GM21390 (cell line): ENCODE measurements around the gene RFWD3.
"Not testable (repeated sequence)": the region's sequence is repeated elsewhere in the genome, so short reads cannot be mapped to it uniquely, and the experiment has no call there.

Source experiments
- ATAC-seq: cut with Tn5 transposase; IDR thresholded peaks from one replicate; pipeline ENCODE4 v1.9.1; 2021; ENCODE audit not compliant: unreplicated experiment

RFWD3 gene

GRCh38 chr16:74666010-74666421 lies 661 bp downstream of the RFWD3 start:
- ATAC-seq, result no peak

GRCh38 chr16:74661064-74661463 lies 5.6 kb downstream of the RFWD3 start:
- no peak for ATAC-seq

GRCh38 chr16:74660383-74660782 lies 6.3 kb downstream of the RFWD3 start:
- ATAC-seq, result no peak

- ATAC-seq, result no peak
Measured at GRCh38 chr16:74659041-74659440, 7.6 kb downstream of the RFWD3 start.

GRCh38 chr16:74657870-74658642 lies 8.6 kb downstream of the RFWD3 start:
- ATAC-seq, result no peak

GRCh38 chr16:74654536-74655050 lies 12.1 kb downstream of the RFWD3 start:
- ATAC-seq, result no peak

GRCh38 chr16:74652883-74653282 lies 13.8 kb downstream of the RFWD3 start:
- not testable (repeated sequence) for ATAC-seq

- no peak for ATAC-seq
Measured at GRCh38 chr16:74652249-74652648, 14.4 kb downstream of the RFWD3 start.

- no peak for ATAC-seq
Measured at GRCh38 chr16:74651841-74652240, 14.8 kb downstream of the RFWD3 start.

- no peak for ATAC-seq
Measured at GRCh38 chr16:74650966-74651567, 15.6 kb downstream of the RFWD3 start.

- no peak for ATAC-seq
Measured at GRCh38 chr16:74649839-74650504, 16.7 kb downstream of the RFWD3 start.

GRCh38 chr16:74641969-74642368 lies 24.7 kb downstream of the RFWD3 start:
- ATAC-seq, result no peak

GRCh38 chr16:74637742-74638453 lies 28.8 kb downstream of the RFWD3 start:
- ATAC-seq, result no peak

GRCh38 chr16:74635303-74635702 lies 31.4 kb downstream of the RFWD3 start:
- no peak for ATAC-seq

GRCh38 chr16:74633686-74634085 lies 33.0 kb downstream of the RFWD3 start:
- no peak for ATAC-seq

GRCh38 chr16:74627506-74628220 lies 39.0 kb downstream of the RFWD3 start:
- no peak for ATAC-seq

- peak; percentile 45 for ATAC-seq
Measured at GRCh38 chr16:74626741-74627416, 39.8 kb downstream of the RFWD3 start.

GRCh38 chr16:74625500-74626350 lies 41.0 kb downstream of the RFWD3 start:
- no peak for ATAC-seq

GRCh38 chr16:74623839-74624235 lies 42.8 kb downstream of the RFWD3 start:
- ATAC-seq, result no peak
